ENCODE data around the gene EIF4E. TPM values are rescaled to one million over a fixed set of nuclear protein-coding genes. Genes with fewer than 3 reads are reported as not detected.
"Not testable (repeated sequence)": the region's sequence is repeated elsewhere in the genome, so short reads cannot be mapped to it uniquely, and the experiment has no call there.

The EIF4E gene
- total RNA-seq, 1 donor from 2014 or later: 213 TPM

DNA sequence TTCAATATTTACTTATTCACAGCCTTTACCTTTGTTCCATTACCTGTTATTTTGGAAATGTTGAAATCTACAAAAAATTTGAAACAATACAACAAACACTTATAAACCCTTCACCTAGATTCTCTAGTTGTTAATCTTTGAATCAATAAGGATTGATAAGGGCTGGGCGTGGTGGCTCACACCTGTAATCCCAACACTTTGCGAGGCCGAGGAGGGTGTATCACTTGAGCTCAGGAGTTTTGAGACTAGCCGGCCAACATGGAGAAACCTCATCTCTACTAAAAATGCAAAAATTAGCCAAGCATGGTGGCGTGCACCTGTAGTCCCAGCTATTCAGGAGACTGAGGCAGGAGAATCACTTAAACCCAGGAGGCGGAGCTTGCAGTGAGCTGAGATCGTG is 5.9 kb upstream of the EIF4E start:
- not testable (repeated sequence) for FAIRE-seq

DNA sequence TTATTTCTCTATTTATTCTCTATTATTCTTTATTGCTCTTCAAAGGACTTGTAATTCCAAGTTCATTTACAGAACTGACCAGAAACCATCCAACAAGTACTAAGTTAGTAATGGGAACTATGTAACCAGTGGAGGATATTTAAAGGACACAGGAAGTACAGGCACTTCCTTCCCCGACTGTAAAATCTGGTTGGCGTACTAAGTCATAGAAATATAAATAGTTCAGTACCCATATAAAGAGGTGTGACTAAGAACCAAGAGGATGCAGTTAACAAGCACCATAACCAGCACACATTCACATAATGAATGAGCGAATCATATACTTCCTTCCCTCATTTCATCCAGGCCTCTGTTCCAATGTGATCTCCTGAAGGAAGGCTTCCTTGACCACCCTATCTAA is 3.6 kb upstream of the EIF4E start:
- FAIRE-seq (no peak), DNase-seq (ENCODE audit: low spot score in 2 of 2) (no peak)

More for the DNA sequence above, 5.9 kb upstream of the EIF4E start:
- not testable (repeated sequence) for DNase-seq (ENCODE audit: low spot score in 2 of 2)

DNA sequence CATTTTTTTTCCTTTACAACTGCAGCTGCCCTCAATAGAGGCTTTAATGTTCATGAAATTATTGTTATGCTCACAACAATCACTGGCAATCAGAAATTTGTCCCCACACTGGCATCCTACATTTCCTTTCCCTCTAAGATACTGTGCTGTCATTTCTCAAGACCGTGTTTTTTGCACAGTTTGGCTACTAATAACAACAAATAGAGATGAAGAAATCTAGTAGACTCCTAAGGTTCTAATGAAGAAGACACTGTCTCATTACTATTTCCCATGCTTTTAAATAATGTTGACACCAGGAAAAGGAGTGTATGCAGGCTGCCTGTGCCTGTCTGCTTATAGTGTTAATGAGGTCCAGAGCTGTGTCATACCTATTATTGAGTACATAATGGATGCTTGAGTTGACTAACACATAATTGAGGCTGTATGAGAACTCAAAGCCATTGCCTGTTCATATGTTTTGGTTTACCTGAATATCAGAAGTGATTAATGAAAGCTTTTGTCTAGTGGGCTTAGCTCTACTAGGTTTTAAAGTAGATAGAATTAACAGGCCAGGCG is 1.5 kb upstream of the EIF4E start:
- DNase-seq (ENCODE audit: low spot score in 2 of 2) (no peak), FAIRE-seq (no peak)

DNA sequence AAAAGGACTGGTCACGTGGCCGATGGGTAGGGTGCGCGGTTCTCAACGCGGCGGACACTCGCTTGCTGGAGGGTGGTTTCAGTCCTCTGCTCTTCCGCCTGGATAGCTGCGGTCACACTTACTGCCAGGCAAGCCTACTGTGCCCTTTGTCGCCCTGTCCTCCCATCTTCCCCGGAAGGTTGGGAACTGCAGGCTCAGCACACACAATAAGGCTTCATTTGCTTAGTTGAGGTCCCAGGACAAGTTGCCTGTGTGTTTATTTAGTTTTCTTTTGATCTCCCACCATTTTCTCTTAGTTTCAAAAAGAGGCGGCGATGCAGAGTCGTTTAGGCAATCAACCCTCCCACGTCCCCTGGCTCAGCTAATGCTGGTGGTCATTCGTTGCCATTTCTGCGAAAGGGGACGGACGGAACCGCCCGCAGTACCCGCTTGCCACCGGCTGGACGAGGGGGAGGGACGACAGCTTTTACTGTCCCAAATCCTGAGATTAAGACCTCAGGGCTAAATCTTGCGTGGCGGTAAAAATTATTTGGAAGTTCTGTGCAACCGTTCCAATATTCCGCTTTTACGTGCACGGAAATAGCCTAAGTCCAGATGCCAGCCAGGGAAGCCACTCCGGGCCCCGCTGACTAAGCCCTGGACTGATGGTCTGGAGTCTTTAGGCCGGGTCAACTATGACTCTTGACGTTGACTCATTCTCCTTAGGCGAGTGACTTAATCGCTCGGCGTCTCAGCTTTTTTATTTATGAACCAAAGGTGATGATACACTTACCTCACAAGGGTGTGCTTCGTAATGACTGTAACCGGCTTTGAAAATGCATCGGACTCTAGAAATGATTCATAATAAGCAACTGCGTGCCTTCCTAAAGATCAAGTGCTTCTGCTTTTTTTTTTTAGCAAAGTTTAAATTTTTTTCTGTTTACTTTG is 671 bp upstream of the EIF4E start:
- FAIRE-seq (no peak), DNase-seq (ENCODE audit: low spot score in 2 of 2) (peak in 1 of 2 donors; percentile 44)

DNA sequence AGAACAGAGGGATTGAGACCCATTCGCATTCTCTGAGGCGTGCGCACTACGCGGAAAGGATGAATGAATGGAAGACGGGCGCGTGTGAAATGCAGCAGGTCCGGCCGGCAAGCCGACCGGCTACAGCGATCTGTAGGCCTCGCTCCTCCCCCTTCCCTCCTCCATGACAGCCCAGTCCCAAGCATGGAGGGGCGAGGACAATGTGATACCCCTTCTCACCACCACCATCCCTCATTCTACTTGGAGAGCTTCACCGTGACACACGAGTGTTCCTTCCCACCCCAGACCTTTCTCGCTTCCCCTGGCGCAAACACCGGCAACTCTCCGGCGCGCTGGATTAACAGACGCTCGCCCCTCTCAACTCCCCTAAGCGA is 815 bp downstream of the EIF4E start:
- FAIRE-seq (no peak), DNase-seq (ENCODE audit: low spot score in 2 of 2) (peak; percentile 41 to 48)

DNA sequence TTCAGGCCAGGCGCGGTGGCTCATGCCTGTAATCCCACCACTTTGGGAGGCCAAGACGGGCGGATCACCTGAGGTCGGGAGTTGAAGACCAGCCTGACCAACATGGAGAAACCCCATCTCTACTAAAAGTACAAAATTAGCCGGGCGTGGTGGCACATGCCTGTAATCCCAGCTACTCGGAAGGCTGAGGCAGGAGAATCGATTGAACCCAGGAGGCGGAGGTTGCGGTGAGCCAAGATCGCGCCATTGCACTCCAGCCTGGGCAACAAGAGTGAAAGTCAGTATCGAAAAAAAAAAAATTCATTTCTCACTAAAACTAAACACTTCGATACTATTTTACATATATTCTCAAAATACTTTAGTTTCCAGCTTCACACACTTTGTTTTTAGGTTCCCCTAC is 2.7 kb downstream of the EIF4E start:
- FAIRE-seq: not testable (repeated sequence)

DNA sequence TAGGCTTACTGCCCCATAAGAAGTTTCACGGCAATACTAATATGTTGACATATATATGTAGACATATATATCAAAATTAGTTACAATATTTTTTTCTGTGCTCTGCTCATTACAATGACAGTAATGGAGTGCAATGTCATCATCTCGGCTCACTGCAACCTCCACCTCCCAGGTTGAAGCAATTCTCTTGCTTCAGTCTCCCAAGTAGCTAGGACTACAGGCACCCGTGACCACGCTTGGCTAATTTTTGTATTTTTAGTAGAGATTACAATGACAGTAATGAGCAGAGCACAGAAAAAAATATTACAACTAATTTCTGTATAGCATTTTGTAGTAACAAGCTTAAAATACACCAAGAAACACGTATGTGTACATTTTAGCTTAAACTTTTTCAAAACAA is 7.6 kb downstream of the EIF4E start:
- FAIRE-seq: no peak
- no peak for DNase-seq (ENCODE audit: low spot score in 2 of 2)

More for the DNA sequence above, 2.7 kb downstream of the EIF4E start:
- not testable (repeated sequence) for DNase-seq (ENCODE audit: low spot score in 2 of 2)

DNA sequence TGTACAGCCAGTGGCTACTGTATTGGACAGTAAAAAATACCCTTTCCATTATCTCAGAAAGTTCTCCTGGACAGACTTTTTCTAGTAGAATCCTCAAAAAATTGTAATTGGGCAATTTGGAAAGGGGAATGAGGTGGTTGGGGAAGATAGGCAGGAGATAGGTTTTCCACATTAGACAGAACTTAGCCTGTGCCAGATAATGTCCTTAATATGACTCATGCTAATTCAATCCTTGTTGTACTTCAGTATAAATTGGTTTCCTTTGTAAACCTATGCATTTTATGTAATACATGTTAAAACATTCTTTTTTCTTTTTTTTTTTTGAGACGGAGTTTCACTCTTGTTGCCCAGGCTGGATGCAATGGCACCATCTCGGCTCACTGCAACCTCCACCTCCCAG is 8.9 kb downstream of the EIF4E start:
- DNase-seq (ENCODE audit: low spot score in 2 of 2) (no peak), FAIRE-seq (no peak)

DNA sequence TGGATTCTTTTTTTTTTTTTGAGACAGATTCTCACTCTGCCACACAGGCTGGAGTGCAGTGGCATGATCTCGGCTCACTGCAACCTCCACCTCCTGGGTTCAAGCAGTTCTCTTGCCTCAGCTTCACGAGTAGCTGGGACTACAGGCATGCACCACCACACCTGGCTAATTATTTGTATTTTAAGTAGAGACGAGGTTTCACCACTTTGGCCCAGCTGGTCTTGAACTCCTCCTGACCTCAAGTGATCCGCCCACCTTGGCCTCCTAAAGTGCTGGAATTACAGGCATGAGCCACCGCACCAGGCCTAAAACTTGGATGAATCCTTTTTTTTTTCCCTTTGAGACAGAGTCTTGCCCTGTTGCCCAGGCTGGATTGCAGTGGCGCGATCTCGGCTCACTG is 18.2 kb downstream of the EIF4E start:
- not testable (repeated sequence) for DNase-seq (ENCODE audit: low spot score in 2 of 2)

DNA sequence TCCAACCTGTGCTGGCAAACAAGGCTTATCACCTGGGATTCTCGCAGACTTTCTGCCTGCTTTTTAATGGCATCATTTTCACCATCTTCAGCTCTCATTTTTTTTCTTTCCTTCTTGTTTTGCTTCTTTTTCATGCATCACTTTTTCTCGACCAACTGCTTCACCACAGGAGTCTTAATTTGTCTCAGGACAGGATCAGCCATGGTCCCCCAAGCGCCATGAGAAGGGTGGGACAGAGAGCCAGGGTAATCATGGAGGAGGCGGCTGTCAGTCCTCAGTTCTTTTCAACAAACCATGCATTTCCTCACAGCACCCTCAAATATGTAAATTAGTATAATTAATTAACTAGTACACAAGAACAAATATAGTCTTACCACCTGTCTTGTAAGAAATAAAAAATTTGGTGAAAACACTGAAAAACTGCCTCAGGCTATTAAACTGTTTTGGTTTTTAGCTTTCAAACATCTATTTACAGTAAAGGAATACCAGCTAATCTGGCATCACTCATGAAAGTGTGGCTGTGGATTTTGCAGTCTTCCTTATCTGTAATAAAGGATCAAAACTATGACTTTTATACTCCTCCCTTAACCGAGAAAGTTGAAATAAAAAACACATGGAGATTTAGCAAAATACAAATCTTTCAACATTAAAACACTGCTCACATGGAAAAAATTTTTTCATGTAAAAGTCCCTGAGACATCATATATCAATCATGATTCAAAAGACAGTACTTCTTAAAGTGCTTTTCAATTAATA is 19.1 kb downstream of the EIF4E start:
- DNase-seq (ENCODE audit: low spot score in 2 of 2): no peak
- FAIRE-seq: peak; percentile 42

More for the DNA sequence above, 18.2 kb downstream of the EIF4E start:
- not testable (repeated sequence) for FAIRE-seq

DNA sequence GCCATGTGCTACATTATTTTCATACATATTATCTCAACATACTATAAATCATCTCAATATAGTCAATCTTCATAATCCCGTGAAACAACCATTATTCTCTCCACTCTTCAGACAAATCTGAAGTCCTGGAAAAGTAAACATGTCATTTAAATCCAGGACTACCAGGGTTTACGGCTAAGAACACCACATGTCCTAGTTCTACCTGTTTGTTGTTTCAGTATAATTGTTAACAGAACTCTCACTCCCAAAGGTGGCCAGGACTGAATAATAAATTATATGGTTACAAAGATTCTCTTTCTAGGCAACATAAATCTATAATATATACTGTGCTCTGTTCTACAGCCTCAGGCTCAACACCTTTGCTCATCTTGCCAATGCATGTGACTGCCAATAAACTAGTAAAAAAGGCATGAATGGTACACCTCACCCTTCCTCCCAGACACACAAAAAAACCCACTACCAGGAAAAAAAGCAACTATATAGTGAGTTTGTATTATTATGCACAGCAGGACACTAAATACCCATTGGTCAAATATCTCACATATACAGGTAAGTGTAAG is 20.1 kb downstream of the EIF4E start:
- FAIRE-seq: no peak
- DNase-seq (ENCODE audit: low spot score in 2 of 2): no peak

DNA sequence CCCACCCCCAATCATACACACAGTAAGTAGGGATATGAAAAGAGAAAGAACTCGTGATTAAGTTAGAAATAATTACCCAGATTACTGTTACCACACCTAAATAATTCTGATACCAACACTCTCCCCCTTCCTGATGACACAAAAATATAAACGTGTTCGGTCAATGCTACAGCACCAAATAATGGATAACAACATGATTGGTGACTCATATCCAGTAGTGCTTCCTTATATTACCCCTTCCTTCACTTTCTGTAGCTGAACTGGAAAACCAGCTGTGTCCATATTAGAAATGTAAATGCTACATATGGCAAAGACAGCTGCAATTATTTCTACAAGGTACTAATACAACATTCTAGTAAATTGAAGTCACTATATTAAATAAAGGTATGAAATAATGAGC is 20.8 kb downstream of the EIF4E start:
- DNase-seq (ENCODE audit: low spot score in 2 of 2) (no peak), FAIRE-seq (no peak)

DNA sequence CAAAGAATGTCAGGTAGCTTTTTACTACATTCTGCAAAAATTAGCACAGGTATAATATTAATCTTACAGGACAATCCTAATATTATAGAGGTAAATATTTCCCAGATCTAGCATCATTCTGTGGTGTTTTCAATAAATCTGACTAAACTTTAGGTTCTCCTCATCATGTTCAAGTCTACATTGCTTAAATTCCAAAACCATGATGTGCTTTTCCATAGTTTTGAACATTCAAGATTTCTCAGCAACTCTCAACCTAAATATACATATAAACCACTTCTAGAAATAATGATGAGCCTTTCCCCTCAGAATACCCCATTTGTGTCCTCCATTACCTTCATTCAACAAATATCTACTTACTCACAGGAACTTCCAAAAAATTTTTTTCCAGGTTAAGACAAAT is 23.1 kb downstream of the EIF4E start:
- no peak for DNase-seq (ENCODE audit: low spot score in 2 of 2)
- no peak for FAIRE-seq

DNA sequence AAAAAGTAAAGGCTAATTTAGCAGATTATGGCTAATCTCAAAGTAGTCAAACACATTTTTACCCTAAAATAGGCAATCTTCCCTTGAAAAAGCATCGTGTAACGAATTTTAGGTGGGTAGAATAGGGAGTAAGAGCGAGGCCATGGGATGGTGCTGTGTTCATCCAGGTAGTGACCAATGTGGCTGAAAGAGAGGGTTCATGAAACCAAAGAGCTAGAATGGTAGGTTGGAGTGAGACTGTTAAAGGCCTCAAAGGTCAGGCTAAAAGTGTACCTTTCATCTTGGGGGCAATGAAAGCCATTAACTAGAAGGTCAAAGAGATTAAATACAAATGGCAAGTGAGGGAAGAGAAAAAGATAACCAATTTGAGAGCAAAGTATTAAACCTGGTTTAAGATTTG is 23.6 kb downstream of the EIF4E start:
- no peak for FAIRE-seq
- DNase-seq (ENCODE audit: low spot score in 2 of 2): no peak

DNA sequence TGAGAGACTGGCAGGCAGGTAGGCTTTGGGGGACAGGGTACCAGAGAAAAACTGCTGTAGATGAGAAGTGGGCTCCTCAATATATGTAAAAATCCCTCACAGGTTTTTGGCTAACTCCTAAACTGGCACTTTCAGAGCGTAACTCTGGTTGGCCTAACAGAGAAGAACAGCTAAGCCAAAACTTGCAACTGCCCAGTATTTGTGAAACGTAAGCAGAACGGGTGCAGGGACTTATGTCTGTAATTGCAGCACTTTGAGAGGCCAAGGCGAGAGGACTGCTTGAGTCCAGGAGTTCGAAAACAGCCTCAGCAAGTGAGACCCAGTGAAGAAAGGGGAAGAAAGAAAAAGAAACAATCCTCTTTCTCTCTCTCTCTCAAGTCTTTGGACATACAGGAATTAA is 25.0 kb downstream of the EIF4E start:
- FAIRE-seq (no peak), DNase-seq (ENCODE audit: low spot score in 2 of 2) (no peak)

DNA sequence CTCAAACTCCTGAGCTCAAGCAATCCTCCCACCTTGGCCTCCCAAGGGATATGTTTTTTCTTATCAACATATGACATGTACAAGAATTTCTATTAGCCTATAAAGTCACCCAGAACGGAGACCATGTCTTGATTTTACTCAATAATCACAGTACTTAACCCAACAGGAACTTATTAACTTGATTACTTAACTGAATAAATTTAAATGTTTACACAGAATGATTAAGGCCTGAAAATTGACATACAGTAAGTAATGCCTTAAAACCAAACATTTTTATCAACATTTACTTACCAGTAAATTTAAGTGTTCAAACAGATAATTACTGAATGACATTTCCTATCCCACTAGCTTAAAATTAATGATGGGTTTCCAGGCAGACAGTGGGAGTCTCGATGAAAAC is 25.4 kb downstream of the EIF4E start:
- FAIRE-seq: no peak
- DNase-seq (ENCODE audit: low spot score in 2 of 2): no peak

DNA sequence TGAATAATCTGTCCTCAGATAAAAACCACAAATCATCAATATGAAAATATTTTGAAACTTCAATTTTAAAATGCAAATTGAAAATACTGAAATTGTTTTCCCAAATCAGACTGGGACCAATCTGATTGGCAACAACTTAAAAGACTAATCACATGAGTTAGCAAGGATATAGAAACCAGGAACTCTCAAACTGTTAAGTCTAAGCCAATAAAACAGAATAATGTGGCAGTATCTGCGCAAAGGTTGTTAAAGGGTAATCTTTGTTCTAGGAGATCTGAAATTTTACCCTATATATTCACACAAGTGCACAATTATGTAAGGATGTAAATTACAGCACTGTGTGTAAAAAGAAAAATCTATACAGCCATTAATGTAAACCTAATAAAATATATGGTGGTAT is 29.7 kb downstream of the EIF4E start:
- FAIRE-seq: no peak
- no peak for DNase-seq (ENCODE audit: low spot score in 2 of 2)

DNA sequence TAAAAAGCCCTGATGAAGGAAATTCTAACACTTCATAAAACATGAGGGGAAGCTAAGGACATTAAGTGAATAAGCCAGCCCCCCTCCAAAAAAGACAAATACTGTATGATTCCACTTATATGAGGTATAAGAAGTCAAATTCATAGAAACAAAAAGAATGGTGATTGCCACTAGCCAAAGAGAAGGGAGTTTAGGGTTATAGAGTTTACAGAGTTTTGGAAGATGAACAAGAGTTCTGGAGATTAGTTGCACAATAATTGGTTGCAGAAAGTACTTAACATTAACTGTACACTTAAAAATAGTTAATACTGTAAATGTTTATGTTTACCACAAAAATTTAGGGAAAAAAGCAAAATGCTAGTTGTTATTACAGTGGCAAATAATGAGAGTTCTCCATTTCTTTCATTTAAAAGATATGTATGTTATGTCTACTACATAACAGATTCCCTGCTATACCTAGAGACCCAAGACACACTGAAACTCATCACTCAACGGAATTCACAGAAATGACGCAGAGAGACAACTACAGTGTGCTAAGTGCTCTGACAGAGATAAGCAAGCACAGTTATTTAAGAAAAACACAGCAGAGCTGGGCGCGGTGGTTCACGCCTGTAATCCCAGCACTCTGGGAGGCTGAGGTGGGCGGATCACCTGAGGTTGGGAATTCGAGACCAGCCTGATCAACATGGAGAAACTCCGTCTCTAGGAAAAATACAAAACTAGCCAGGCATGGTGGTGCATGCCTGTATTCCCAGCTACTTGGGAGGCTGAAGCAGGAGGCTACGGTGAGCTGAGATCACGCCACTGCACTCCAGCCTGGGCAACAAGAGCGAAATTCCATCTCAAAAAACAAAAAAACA is 37.2 kb downstream of the EIF4E start:
- FAIRE-seq: no peak
- no peak for DNase-seq (ENCODE audit: low spot score in 2 of 2)

DNA sequence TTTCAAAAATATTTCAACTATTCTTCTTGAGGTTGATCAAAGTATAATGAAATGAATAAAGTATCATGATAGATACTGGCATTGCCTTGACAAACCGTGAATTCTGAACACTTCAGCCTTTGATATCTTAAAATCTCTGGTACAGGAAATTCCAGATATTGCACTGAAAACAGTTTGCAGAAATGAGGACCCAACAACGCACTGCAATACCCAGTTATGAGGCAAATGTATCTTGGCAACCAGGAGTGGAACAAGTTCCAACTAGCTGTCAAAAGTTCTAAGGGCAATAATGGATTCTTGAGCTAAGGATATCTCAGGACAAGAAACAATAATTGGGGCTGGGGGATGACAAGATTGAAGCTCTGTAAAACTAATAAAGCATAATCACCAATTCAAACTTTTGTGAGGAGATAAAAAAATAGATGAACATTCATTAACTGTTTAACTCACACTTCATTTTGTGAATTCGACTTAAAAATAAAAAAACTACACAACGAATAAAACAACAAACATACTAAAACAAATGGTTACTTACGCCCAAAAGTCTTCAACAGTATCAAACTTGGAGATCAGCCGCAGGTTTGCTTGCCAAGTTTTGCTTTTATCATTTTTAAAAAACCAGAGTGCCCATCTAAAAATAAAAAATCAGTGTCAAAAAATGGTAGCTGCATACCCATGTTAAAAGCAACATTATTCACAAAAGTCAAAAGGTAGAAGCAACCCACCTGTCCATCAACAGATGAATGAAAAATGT is 38.1 kb downstream of the EIF4E start:
- no peak for DNase-seq (ENCODE audit: low spot score in 2 of 2)
- FAIRE-seq: no peak
